Endodermal cell (in vitro differentiated cells): ENCODE results near the gene CENATAC. TPM values are rescaled to one million over a fixed set of nuclear protein-coding genes. Genes with fewer than 3 reads are reported as not detected.
A peak's percentile ranks its signal among the peaks of the same experiment; 100 is the strongest.

Source experiments
- DNase-seq: peaks from one replicate; pipeline ENCODE4 v3.0.0-alpha.2; 2017
- H3K27ac ChIP-seq: 2 replicates; pipeline ENCODE4 v1.5.1; 2013; ENCODE audit warnings: mild to moderate bottlenecking, low read depth, low read length, moderate library complexity
- H3K27me3 ChIP-seq: 2 replicates; pipeline ENCODE4 v1.6.1; 2013; ENCODE audit warnings: mild to moderate bottlenecking, low read length, moderate library complexity; ENCODE audit not compliant: insufficient read depth, control insufficient read depth, poor library complexity, severe bottlenecking
- H3K36me3 ChIP-seq: 2 replicates; pipeline ENCODE4 v1.7.0; 2013; ENCODE audit warnings: mild to moderate bottlenecking, low read length, moderate library complexity; ENCODE audit not compliant: control insufficient read depth, insufficient read depth
- H3K4me1 ChIP-seq: one replicate; pipeline ENCODE4 v1.7.0; 2013; ENCODE audit warnings: low read length; ENCODE audit not compliant: control insufficient read depth, insufficient read depth
- H3K4me3 ChIP-seq: 2 replicates; pipeline ENCODE4 v1.5.1; 2013; ENCODE audit warnings: mild to moderate bottlenecking, low read length, moderate library complexity
- H3K9ac ChIP-seq: 2 replicates; pipeline ENCODE4 v1.6.1; 2013; ENCODE audit warnings: mild to moderate bottlenecking, low read length, moderate library complexity; ENCODE audit not compliant: poor library complexity, severe bottlenecking; ENCODE audit errors: extremely low read depth
- H3K9me3 ChIP-seq: 2 replicates; pipeline ENCODE4 v1.6.1; 2013; ENCODE audit warnings: mild to moderate bottlenecking, low read length, moderate library complexity; ENCODE audit not compliant: control insufficient read depth
- H3K27ac Mint-ChIP-seq: 2 replicates; pipeline ENCODE4 v1.8.0; 2020; ENCODE audit warnings: mixed read lengths
- H3K27me3 Mint-ChIP-seq: 2 replicates; pipeline ENCODE4 v1.8.0; 2021; ENCODE audit warnings: mild to moderate bottlenecking, mixed read lengths; ENCODE audit not compliant: insufficient read depth
- H3K36me3 Mint-ChIP-seq: 2 replicates; pipeline ENCODE4 v1.8.0; 2020; ENCODE audit warnings: low read depth, mixed read lengths
- H3K4me1 Mint-ChIP-seq: 2 replicates; pipeline ENCODE4 v1.8.0; 2020; ENCODE audit warnings: mixed read lengths
- H3K4me3 Mint-ChIP-seq: 2 replicates; pipeline ENCODE4 v1.8.0; 2020; ENCODE audit warnings: mild to moderate bottlenecking, moderate library complexity, mixed read lengths
- H3K9me3 Mint-ChIP-seq: 2 replicates; pipeline ENCODE4 v1.8.0; 2020; ENCODE audit warnings: mild to moderate bottlenecking, mixed read lengths
- WGBS, 2 experiments: methylation state at CpG; one replicate each; pipeline versions ENCODE4 v1.1.5 to v1.1.7; 2013; ENCODE audit warnings: missing lambda C conversion rate in 2 of 2, mixed read lengths in 1 of 2; ENCODE audit not compliant: insufficient coverage in 1 of 2, insufficient read length in 1 of 2; 5-methylcytosine and 5-hydroxymethylcytosine counted together
- total RNA-seq, 2 donors: library from RNA; stranded (reverse); fragmentation: NEBNext Ultra II Directional in 1 of 2; extraction: Animal tissue kit (Norgen Biotek cat#: 25700) in 1 of 2; gene quantifications; 2 replicates in 1 of 2; 3 replicates in 1 of 2; pipeline ENCODE4 v1.2.1, GENCODE V29; 2021
- TF ChIP-seq, protein P1 (sequence below): fragments of 200-600 bp; sonication (generic); conservative IDR thresholded peaks from 2 replicates; pipeline ENCODE4 v1.5.0; 2021; ENCODE audit warnings: antibody characterized with exemption, mild to moderate bottlenecking

The CENATAC gene
- total RNA-seq, 2 donors from 2014 or later, result 38.7 to 43.3 TPM

DNA sequence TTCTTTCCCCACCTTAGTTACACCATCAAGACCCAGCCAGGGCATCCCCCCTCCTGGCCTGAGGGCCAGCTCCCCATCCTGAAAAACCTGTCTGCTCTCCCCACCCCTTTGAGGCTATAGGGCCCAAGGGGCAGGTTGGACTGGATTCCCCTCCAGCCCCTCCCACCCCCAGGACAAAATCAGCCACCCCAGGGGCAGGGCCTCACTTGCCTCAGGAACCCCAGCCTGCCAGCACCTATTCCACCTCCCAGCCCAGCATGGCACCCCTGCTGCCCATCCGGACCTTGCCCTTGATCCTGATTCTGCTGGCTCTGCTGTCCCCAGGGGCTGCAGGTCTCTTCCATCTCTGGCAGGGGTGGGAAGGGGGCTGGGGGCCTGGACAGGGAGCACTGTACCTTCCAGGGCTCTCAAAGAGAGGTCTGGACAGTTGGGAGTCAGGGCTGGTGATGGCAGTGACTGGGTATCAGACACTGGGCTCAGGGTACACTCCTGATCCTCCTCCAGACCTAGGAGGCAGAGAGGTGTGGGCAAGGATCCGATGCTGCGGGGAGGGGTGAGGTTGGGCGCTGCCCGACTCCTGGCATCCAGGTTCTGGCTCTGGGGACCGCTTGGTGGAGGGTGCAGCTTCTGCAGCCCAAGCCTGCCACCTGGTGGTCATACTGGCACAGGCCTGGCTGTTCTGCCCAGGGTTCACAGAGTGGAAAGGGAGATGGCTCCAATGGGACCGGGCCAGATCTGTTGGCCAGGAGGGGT, 41.7 kb upstream of the CENATAC start, which contains the start of gene UPK2:
Gene UPK2, plus strand, starts transcription at position 205 of the 753 bp plus-strand sequence. Its CDS starts 53 bp downstream, at position 258.
- Histone ChIP-seq H3K9me3 (no peaks in the 10 kb centered on the region), H3K27me3 (peaks cover 21% of the 10 kb centered on the region), H3K36me3 (no peaks in the 10 kb centered on the region), H3K4me3 (no peak within 1 kb of the TSS), H3K4me1 (no peaks in the 10 kb centered on the region), H3K9ac (no peak within 1 kb of the TSS), H3K27ac (no peak within 1 kb of the TSS)
- TF ChIP-seq, protein P1, sequence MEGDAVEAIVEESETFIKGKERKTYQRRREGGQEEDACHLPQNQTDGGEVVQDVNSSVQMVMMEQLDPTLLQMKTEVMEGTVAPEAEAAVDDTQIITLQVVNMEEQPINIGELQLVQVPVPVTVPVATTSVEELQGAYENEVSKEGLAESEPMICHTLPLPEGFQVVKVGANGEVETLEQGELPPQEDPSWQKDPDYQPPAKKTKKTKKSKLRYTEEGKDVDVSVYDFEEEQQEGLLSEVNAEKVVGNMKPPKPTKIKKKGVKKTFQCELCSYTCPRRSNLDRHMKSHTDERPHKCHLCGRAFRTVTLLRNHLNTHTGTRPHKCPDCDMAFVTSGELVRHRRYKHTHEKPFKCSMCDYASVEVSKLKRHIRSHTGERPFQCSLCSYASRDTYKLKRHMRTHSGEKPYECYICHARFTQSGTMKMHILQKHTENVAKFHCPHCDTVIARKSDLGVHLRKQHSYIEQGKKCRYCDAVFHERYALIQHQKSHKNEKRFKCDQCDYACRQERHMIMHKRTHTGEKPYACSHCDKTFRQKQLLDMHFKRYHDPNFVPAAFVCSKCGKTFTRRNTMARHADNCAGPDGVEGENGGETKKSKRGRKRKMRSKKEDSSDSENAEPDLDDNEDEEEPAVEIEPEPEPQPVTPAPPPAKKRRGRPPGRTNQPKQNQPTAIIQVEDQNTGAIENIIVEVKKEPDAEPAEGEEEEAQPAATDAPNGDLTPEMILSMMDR, result peak; percentile 98
- Mint-ChIP-seq H3K27ac (no peak within 1 kb of the TSS), H3K9me3 (no peaks in the 10 kb centered on the region), H3K4me1 (peaks cover 3% of the 10 kb centered on the region), H3K36me3 (no peaks in the 10 kb centered on the region), H3K4me3 (no peak within 1 kb of the TSS), H3K27me3 (peaks cover 61% of the 10 kb centered on the region)
- 15 to 17% methylated on average over 5 to 7 of the region's 7 CpGs for WGBS, 2 experiments
- peak; percentile 98 for DNase-seq

DNA sequence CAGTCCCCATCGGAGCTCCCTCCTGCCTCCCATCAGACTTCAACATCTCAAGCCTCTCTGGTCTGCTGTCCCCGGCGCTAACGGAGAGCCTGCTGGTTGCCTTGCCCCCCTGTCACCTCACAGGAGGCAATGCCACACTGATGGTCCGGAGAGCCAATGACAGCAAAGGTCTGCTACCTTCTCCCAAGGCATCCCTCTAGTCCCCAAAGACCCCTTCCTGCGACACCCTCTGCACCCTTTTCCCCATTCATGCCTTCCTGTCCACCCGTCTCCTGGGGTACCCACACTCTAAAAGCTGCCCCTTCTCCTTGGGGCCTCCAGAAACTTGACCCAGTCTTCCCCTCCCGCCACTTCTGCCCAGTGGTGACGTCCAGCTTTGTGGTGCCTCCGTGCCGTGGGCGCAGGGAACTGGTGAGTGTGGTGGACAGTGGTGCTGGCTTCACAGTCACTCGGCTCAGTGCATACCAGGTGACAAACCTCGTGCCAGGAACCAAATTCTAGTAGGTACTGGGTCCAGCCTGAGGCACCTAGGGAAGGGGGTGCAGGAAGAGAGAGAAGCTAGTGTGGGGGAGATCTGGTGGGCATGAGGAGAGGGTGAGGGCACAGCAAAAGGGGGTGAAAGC, 41.0 kb upstream of the CENATAC start:
- Histone ChIP-seq H3K9ac (no peak overlapping the region), H3K27me3 (peaks cover 21% of the 10 kb centered on the region), H3K36me3 (no peaks in the 10 kb centered on the region), H3K4me1 (no peaks in the 10 kb centered on the region), H3K4me3 (no peak overlapping the region), H3K27ac (no peak overlapping the region), H3K9me3 (no peaks in the 10 kb centered on the region)
- no peak overlapping the region for H3K4me3 Mint-ChIP-seq
- H3K27me3 Mint-ChIP-seq, result peaks cover 60% of the 10 kb centered on the region
- TF ChIP-seq, protein P1, result no peak
- 64 to 72% methylated on average over 12 to 14 of the region's 14 CpGs for WGBS, 2 experiments
- H3K4me1 Mint-ChIP-seq, result peaks cover 3% of the 10 kb centered on the region
- DNase-seq, result no peak
- H3K9me3 Mint-ChIP-seq, result no peaks in the 10 kb centered on the region
- H3K36me3 Mint-ChIP-seq, result no peaks in the 10 kb centered on the region
- H3K27ac Mint-ChIP-seq, result no peak overlapping the region

DNA sequence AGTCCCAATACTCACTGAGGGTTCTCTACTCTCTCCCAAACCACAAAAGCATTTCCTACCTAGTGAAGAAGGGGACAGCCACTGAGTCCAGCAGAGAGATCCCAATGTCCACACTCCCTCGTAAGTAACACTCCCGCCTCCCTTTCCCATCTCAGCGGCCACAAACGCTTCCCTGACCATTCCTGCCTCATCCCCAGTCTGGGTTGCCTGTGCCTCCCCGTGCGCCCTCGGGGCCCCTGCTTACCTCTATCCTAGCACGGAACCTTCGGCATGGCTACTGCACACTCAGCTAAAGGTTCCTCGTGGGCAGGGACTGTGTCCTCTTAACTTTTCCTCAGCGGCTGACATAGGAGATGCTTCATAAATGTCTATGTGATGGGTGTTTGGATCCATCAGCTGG, 40.4 kb upstream of the CENATAC start:
- 93 to 100% methylated on average over 4 to 11 of the region's 11 CpGs for WGBS, 2 experiments
- DNase-seq, result no peak
- no peaks in the 10 kb centered on the region for H3K9me3 Mint-ChIP-seq
- H3K4me1 Mint-ChIP-seq, result peaks cover 3% of the 10 kb centered on the region
- no peaks in the 10 kb centered on the region for H3K36me3 Mint-ChIP-seq
- Histone ChIP-seq H3K4me1 (no peaks in the 10 kb centered on the region), H3K9me3 (no peaks in the 10 kb centered on the region), H3K4me3 (no peak overlapping the region), H3K27me3 (peaks cover 21% of the 10 kb centered on the region), H3K36me3 (no peaks in the 10 kb centered on the region), H3K27ac (no peak overlapping the region), H3K9ac (no peak overlapping the region)
- TF ChIP-seq, protein P1, result no peak
- H3K4me3 Mint-ChIP-seq, result no peak overlapping the region
- no peak overlapping the region for H3K27ac Mint-ChIP-seq
- H3K27me3 Mint-ChIP-seq, result peaks cover 58% of the 10 kb centered on the region
